Amniotic epithelial cell (primary cell): ENCODE measurements around the gene TFE3.

Source experiments
- DNase-seq: peaks from one replicate; pipeline ENCODE4 v3.0.0-alpha.2; 2010; ENCODE audit warnings: low read depth

The TFE3 gene

DNA sequence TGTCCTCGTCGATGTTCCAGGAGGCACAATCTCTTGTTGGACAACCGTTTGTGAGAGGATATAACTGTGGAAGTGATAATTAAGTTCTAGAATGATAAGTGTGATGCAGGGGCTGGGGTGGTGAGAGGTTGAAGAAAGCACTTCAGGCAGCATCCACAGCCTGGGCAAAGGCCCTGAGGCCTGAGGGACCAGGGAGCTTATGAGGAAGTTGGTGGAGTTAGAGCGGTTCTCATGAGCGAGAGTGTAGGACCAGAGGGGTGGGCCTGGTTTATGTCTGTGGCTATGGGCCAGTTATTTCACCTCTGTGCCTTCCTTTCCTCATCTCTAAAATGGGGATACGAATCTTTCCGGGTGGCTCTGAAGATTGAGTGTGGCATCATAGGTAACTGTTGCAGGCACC is 18.3 kb upstream of the TFE3 start:
- DNase-seq: no peak

DNA sequence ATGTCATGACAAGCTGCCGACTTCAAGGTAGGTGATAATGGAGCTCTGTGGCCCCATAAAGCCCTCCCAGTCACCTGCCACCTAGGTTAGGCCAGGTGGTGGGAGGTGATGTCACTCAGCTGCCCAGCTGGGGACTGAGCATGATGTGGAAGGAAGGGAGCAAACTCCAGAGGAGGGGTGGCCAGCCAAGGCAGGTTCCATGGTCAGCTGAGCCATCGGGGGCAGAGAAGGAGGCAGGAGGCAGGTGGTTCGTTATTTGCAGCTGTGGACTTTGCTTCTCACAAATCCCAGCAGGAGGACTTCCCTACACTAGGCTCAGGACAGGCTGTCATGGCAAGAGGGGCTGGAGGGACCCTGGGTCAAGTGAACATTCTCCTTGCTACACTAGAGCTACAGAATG is 17.8 kb upstream of the TFE3 start:
- no peak for DNase-seq

GRCh38 chrX:49059681-49060085 is 16.5 kb upstream of the TFE3 start:
- no peak for DNase-seq

DNA sequence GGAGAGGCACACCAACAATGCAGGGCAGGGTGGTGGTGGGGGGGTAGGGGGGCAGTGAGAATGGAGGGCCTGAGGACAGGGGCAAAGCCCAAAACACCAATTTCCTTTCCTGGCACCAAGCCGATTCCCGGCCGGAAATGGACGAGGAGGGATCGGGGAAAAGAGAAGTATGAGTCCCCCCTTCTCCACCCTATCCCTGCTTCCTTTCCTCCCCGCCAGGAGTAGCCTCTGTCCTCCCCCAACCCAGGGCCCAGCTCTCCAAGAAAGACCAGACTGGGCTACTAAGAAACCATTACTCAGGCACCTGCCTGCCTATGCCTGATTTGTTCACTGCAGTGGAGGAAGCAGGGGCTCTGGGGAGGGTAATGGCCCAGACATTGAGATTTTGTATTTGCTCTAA is 16.0 kb upstream of the TFE3 start:
- DNase-seq: no peak

- DNase-seq: no peak
These were observed 15.6 kb upstream of the TFE3 start, which contains the start of gene CCDC120 for GRCh38 chrX:49058794-49059193. TSS of gene CCDC120 (plus strand) at chrX:49058999. CDS start at chrX:49062042, 3,043 bp downstream.

- DNase-seq: no peak
These were observed 11.1 kb upstream of the TFE3 start for GRCh38 chrX:49054073-49054762.

GRCh38 chrX:49053223-49054072 is 10.3 kb upstream of the TFE3 start:
- no peak for DNase-seq

GRCh38 chrX:49043987-49044281 is 777 bp upstream of the TFE3 start:
- DNase-seq: no peak

GRCh38 chrX:49042581-49043219 is 457 bp downstream of the TFE3 start:
- no peak for DNase-seq

DNA sequence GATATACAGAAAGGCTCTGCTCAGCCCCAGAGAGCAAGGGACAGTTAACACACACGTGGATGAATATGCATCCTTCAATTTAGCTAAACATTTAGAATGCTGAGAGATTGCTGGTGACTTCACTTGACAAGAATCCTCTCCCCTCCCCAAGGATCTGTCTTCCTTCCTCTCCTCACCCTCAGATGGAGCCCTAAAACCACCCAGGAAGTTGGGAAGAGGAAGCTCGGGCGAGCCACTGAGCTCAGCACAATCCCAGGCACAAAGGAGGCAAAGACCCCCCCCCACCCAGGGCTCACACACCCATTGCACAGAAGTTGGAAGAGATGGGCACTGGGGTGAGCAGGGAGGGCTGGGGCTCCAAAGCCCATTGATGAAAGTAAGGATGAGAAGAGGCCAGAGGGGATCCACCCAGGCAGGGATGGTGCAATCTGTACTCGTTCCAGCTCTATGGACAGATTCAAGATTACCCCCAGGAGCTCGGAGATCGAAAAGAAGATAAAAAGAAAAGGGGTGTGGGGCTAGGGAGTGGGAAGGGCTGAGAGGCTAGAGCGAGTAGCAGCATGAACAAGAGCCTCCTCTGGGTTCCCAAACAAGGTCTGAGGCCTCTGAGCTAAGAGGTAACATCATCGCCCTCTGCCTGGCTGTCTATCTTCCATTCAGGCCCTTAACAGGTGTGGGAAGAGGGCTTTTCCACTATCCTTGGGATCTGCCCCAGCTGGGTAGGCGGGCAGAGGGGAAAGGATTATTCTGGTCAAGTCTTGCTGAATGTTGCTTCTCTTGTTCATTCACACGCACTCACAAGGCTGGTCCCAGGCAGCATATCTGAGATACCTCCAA is 1.2 kb downstream of the TFE3 start:
- DNase-seq: peak; percentile 77

DNA sequence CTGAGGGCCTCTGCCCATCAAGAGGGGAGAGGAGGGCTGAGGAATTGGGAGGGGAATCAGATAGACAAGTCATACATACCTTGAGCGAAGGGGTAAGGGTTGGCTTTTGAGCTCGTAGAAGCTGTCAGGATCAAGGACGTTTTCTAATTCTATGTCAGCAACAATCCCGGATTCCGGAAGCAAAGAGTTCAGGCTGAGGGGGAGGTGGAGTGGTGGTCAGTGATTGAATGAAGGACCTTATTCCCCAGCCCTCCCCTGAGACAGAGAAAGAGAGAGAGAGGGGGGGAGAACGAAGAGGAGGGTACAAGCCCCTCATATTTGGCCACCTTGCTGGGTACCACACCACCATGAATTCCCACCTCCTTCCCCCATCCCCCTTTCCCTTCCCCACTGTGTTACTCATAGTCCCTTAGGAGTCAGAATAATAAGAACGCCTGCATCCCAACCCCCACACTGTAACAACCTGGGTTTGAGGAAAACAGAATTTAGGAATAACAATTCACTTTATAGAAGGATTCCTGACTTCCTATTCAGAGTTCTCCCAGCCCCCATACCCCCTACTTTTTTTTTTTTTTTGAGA is 2.7 kb downstream of the TFE3 start:
- DNase-seq: peak; percentile 52

DNA sequence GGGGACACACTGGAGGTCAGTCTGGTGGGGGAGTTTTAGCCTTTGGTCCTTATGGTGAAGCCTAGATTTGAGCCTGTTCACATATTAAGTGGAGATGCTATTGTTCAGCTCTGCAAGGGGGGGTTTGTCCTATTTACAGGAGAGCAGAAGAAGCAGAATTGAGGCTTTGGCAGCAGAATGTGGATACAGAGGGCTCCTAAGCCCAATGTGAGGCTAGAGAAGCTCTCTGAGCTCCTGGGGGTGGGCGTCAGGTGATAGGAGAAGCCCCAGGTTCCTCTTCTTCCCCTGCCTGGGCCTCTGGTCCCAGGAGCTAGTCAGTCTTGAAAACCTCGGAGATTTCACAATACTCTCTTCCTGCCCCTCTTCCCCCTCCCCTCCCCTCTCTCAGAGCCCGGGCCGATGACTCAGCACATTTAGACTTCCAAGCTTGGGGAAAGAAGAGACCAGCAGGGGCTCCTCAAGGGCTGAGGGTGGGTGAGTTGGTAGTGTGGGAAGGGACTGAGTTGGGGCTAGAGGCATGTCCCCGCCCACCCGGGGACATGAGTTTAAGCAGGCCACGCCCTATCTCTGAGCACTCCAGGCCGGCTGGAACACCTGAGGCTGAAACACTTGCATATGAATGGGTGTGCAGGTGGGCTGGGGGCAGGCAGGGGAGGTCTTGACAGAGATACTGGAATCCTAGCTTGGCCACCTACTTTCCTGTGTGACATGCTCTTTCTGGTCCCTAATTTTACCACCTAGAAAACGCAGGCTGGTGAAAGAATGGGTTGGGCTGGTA is 3.4 kb downstream of the TFE3 start:
- DNase-seq: peak; percentile 93

GRCh38 chrX:49037883-49038475 is 5.2 kb downstream of the TFE3 start:
- DNase-seq: peak; percentile 80

DNA sequence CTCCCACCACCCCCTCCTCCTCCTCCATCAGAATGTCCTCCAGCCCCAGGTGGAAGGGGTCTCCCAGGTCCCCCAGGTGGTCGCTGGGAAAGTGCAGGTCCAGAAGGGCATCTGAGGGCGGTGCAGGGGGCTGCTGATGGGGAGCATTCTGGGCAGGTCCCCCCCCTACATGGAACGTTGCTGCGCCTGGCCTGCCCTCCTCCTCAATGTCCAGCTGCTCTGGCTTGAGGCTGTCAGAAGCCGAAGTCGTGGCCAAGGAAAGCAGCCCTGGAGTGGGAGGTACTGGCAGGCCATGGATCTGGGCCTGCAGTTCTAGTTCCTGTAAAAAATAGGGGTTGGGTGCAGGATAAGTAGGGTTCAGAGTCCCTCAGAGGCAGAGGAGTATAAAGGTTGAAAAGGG is 12.9 kb downstream of the TFE3 start:
- DNase-seq: no peak

DNA sequence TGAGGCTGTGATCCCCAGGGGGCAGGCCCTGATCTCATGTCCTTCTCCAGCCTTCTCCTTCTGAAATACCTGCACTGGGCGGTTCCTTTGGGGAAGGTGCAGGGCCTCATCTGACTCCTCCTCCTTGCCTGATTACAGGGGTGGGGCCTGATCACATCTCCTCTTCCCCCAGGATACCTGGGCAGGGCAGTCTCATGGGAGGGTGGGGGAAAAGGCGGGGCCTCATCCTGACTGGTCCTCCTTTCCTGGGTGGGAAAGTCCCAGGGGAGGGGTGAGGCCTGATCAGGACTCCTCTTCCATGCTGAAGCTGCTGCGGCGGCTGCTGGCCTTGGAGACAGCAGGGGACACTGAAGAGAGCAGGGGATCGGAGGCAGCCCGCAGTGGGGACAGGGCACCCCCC is 13.3 kb downstream of the TFE3 start:
- DNase-seq: no peak

- no peak for DNase-seq
These were observed 23.4 kb downstream of the TFE3 start for GRCh38 chrX:49019599-49020249.

DNA sequence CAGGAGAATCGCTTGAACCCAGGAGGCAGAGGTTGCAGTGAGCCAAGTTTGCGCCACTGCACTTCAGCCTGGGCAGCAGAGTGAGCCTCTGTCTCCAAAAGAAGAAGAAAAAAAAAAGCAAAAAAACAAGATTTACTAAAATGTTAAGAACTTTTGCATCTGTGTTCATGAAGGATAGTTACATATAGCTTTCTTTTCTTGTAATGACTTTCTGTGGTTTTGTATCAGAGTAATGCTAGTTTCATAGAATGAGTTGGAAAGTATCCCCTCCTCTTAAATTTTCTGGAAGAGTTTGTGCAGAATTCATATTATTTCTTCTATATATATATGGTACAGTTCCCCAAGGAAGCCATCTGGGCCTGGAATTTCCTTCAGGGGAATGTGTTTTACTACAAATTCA is 24.1 kb downstream of the TFE3 start:
- no peak for DNase-seq

GRCh38 chrX:49003696-49004095 is 39.5 kb downstream of the TFE3 start:
- no peak for DNase-seq

- DNase-seq: peak; percentile 86
These were observed 40.8 kb downstream of the TFE3 start, which contains the start of gene GRIPAP1 for GRCh38 chrX:49002091-49002935. TSS of gene GRIPAP1 (minus strand) at chrX:49002264. CDS start at chrX:49002229, 35 bp downstream.
